H1 (cell line): ENCODE data around the gene APH1B. TPM values are rescaled to one million over a fixed set of nuclear protein-coding genes. Genes with fewer than 3 reads are reported as not detected.

Experiments used
- CTCF ChIA-PET: fragments of 300-600 bp; sonication (Branson Sonifier 250); formaldehyde crosslinking; loops from one replicate; lab custom pipeline; 2021; ENCODE audit not compliant: partially characterized antibody; lab: Charles Lee
- POLR2A ChIA-PET: fragments of 300-600 bp; sonication (Branson Sonifier 250); formaldehyde crosslinking; loops from one replicate; lab custom pipeline; 2021; ENCODE audit warnings: inconsistent platforms; ENCODE audit not compliant: partially characterized antibody; lab: Charles Lee
- DNase-seq, 2 experiments: peaks; one replicate each; pipeline versions ENCODE4 v3.0.0 to v3.0.0-alpha.2; 2010 to 2022; ENCODE audit warnings: low spot score in 2 of 2, low read depth in 1 of 2, mixed read lengths in 1 of 2
- FAIRE-seq: peaks from 2 replicates; lab custom pipeline; 2011; peaks lifted over from hg19 to GRCh38; lab: Jason Lieb, UNC
- H2AFZ ChIP-seq: 2 replicates; pipeline ENCODE4 v1.8.1; 2012; ENCODE audit warnings: low read length, inconsistent platforms
- H2AK5ac ChIP-seq: 2 replicates; pipeline ENCODE4 v1.6.1; 2013; ENCODE audit warnings: low read depth, low read length
- H2BK120ac ChIP-seq: replicated peaks from 2 replicates; pipeline ENCODE3; 2013; ENCODE audit warnings: low read depth, low read length, inconsistent platforms
- H2BK12ac ChIP-seq: 2 replicates; pipeline ENCODE4 v1.6.1; 2013; ENCODE audit warnings: low read depth, low read length
- H2BK15ac ChIP-seq: 2 replicates; pipeline ENCODE4 v1.6.1; 2013; ENCODE audit warnings: low read length
- H2BK20ac ChIP-seq: 2 replicates; pipeline ENCODE4 v1.6.1; 2013; ENCODE audit warnings: low read length
- H2BK5ac ChIP-seq: 2 replicates; pipeline ENCODE4 v1.6.1; 2013; ENCODE audit warnings: low read depth, low read length
- H3K14ac ChIP-seq: 2 replicates; pipeline ENCODE4 v1.6.1; 2013; ENCODE audit warnings: inconsistent platforms; ENCODE audit not compliant: insufficient read length
- H3K18ac ChIP-seq: 2 replicates; pipeline ENCODE4 v1.6.1; 2013; ENCODE audit warnings: low read length; ENCODE audit errors: extremely low read depth
- H3K23ac ChIP-seq: 2 replicates; pipeline ENCODE4 v1.6.1; 2013; ENCODE audit warnings: inconsistent platforms; ENCODE audit not compliant: insufficient read length
- H3K23me2 ChIP-seq: 2 replicates; pipeline ENCODE4 v1.6.1; 2013; ENCODE audit warnings: low read depth, low read length
- H3K27ac ChIP-seq: 2 replicates; pipeline ENCODE4 v1.6.1; 2011; ENCODE audit warnings: low read depth, low read length, inconsistent platforms
- H3K27me3 ChIP-seq, 4 experiments: replicated peaks in 1 of 4; 1 replicate in 1 of 4; 2 replicates in 3 of 4; pipeline versions ENCODE4 v1.6.1 to v1.8.1; 2011 to 2013; ENCODE audit warnings: low read length in 3 of 4, mild to moderate bottlenecking in 3 of 4, inconsistent platforms in 2 of 4, mixed read lengths in 2 of 4, moderate library complexity in 1 of 4; ENCODE audit not compliant: control insufficient read depth in 3 of 4, insufficient read depth in 3 of 4; ENCODE audit errors: extremely low read depth in 1 of 4
- H3K36me3 ChIP-seq, 4 experiments: 2 replicates each; pipeline versions ENCODE4 v1.6.1 to v1.8.1; 2011 to 2013; ENCODE audit warnings: mild to moderate bottlenecking in 4 of 4, low read length in 3 of 4, moderate library complexity in 2 of 4, control low read depth in 1 of 4, inconsistent platforms in 1 of 4; ENCODE audit not compliant: insufficient read depth in 4 of 4, control insufficient read depth in 2 of 4
- H3K4ac ChIP-seq: replicated peaks from 2 replicates; pipeline ENCODE3; 2013; ENCODE audit warnings: low read length, low read depth, mixed read lengths, inconsistent platforms; ENCODE audit not compliant: insufficient read length
- H3K4me1 ChIP-seq, 4 experiments: replicated peaks in 1 of 4; 1 replicate in 1 of 4; 2 replicates in 3 of 4; pipeline versions ENCODE4 v1.6.1 to v1.8.1; 2011 to 2013; ENCODE audit warnings: low read length in 3 of 4, inconsistent platforms in 2 of 4, mixed read lengths in 1 of 4; ENCODE audit not compliant: insufficient read depth in 4 of 4, control insufficient read depth in 3 of 4
- H3K4me2 ChIP-seq, 2 experiments: 2 replicates each; pipeline versions ENCODE4 v1.6.1 to v1.8.1; 2011 to 2013; ENCODE audit warnings: low read depth in 2 of 2, low read length in 2 of 2, control low read depth in 1 of 2, inconsistent platforms in 1 of 2, mild to moderate bottlenecking in 1 of 2; ENCODE audit not compliant: insufficient read depth in 1 of 2
- H3K4me3 ChIP-seq, 4 experiments: fragments of 200-600, 300-600 bp in 1 of 4; sonication (generic), shearing (Covaris generic), sonication (Bioruptor Twin) in 1 of 4; 2 replicates each; pipeline versions ENCODE4 v1.5.1 to v1.8.1; 2011 to 2016; ENCODE audit warnings: low read length in 4 of 4, low read depth in 3 of 4, control low read depth in 2 of 4, inconsistent platforms in 2 of 4, mild to moderate bottlenecking in 2 of 4, mixed read lengths in 1 of 4, moderate library complexity in 1 of 4; ENCODE audit not compliant: insufficient read depth in 2 of 4; ENCODE audit errors: extremely low read depth in 1 of 4
- H3K56ac ChIP-seq: replicated peaks from 2 replicates; pipeline ENCODE3; 2013; ENCODE audit warnings: low read depth, mild to moderate bottlenecking, mixed read lengths, low read length, inconsistent platforms; ENCODE audit not compliant: insufficient read length
- H3K79me1 ChIP-seq: 2 replicates; pipeline ENCODE4 v1.6.1; 2013; ENCODE audit warnings: low read depth, low read length, control low read depth
- H3K79me2 ChIP-seq, 2 experiments: 2 replicates each; pipeline versions ENCODE4 v1.6.1 to v1.8.1; 2012 to 2013; ENCODE audit warnings: low read length in 2 of 2, mild to moderate bottlenecking in 2 of 2, inconsistent platforms in 1 of 2; ENCODE audit not compliant: insufficient read depth in 2 of 2, control insufficient read depth in 1 of 2
- H3K9ac ChIP-seq, 4 experiments: replicated peaks in 1 of 4; 1 replicate in 1 of 4; 2 replicates in 3 of 4; pipeline versions ENCODE4 v1.6.1 to v1.8.1; 2011 to 2013; ENCODE audit warnings: low read depth in 3 of 4, low read length in 3 of 4, control low read depth in 2 of 4, mild to moderate bottlenecking in 2 of 4, moderate library complexity in 2 of 4, inconsistent platforms in 1 of 4; ENCODE audit errors: extremely low read depth in 1 of 4
- H3K9me3 ChIP-seq, 2 experiments: 2 replicates each; pipeline versions ENCODE4 v1.6.1 to v1.8.1; 2012 to 2013; ENCODE audit warnings: mild to moderate bottlenecking in 2 of 2, moderate library complexity in 2 of 2, control low read depth in 1 of 2, inconsistent platforms in 1 of 2, low read depth in 1 of 2, low read length in 1 of 2, mixed read lengths in 1 of 2; ENCODE audit not compliant: insufficient read depth in 2 of 2
- H4K20me1 ChIP-seq, 2 experiments: replicated peaks in 1 of 2; 2 replicates each; pipeline versions ENCODE3 to v1.8.1; 2011 to 2013; ENCODE audit warnings: inconsistent platforms in 2 of 2, low read length in 2 of 2, mild to moderate bottlenecking in 1 of 2; ENCODE audit not compliant: insufficient read depth in 2 of 2, control insufficient read depth in 1 of 2
- H4K5ac ChIP-seq: 2 replicates; pipeline ENCODE4 v1.6.1; 2013; ENCODE audit warnings: low read length, low read depth, mixed read lengths, inconsistent platforms; ENCODE audit not compliant: insufficient read length
- H4K8ac ChIP-seq: 2 replicates; pipeline ENCODE4 v1.8.0; 2013; ENCODE audit warnings: mild to moderate bottlenecking, moderate library complexity, low read length, inconsistent platforms; ENCODE audit not compliant: insufficient read depth; ENCODE audit errors: extremely low read depth
- H4K91ac ChIP-seq: replicated peaks from 2 replicates; pipeline ENCODE3; 2013; ENCODE audit warnings: low read length, mixed read lengths, inconsistent platforms; ENCODE audit not compliant: insufficient read length
- BACH1 ChIP-seq: IDR thresholded peaks from 2 replicates; pipeline ENCODE4 v1.6.1; 2012; ENCODE audit warnings: low read length, improper control_type of control experiment
- BCL11A ChIP-seq, 2 experiments: IDR thresholded peaks; one replicate each; pipeline ENCODE4 v1.6.1; 2011; ENCODE audit warnings: low read depth in 2 of 2, low read length in 2 of 2, mild to moderate bottlenecking in 2 of 2
- FOSL1 ChIP-seq: IDR thresholded peaks from 2 replicates; pipeline ENCODE4 v1.6.1; 2011; ENCODE audit warnings: mild to moderate bottlenecking, low read depth, low read length, moderate library complexity; ENCODE audit not compliant: insufficient read depth
- PHF8 ChIP-seq: fragments of 200-600 bp; sonication (generic); conservative IDR thresholded peaks from 2 replicates; pipeline ENCODE4 v1.7.1; 2012; ENCODE audit warnings: low read depth, mild to moderate bottlenecking, inconsistent platforms, low read length, moderate library complexity
- POLR2AphosphoS5 ChIP-seq: IDR thresholded peaks from 2 replicates; pipeline ENCODE4 v1.6.1; 2011; ENCODE audit warnings: low read depth, low read length
- SIX5 ChIP-seq: IDR thresholded peaks from 2 replicates; pipeline ENCODE4 v1.6.1; 2011; ENCODE audit warnings: mild to moderate bottlenecking, low read depth, low read length
- WGBS, 2 experiments: shearing (Covaris generic) in 1 of 2; methylation state at CpG; one replicate each; pipeline versions ENCODE4 v1.1.6 to v1.1.7; 2013 to 2015; ENCODE audit warnings: low lambda C conversion rate in 2 of 2, mixed read lengths in 2 of 2, inconsistent platforms in 1 of 2, low coverage in 1 of 2, missing lambda C conversion rate in 1 of 2; ENCODE audit not compliant: insufficient replicate concordance in 2 of 2, insufficient coverage in 1 of 2, insufficient read length in 1 of 2; ENCODE audit errors: extremely low coverage in 1 of 2, missing lambda C conversion rate in 1 of 2; 5-methylcytosine and 5-hydroxymethylcytosine counted together
- polyA plus RNA-seq, 7 experiments: library from polyadenylated mRNA; depleted of rRNA in 3 of 7; stranded (reverse) in 5 of 7; unstranded in 2 of 7; fragments of >200 nt in 5 of 7; fragments of 200-250 nt in 2 of 7; gene quantifications; 1 replicate in 5 of 7; 2 replicates in 1 of 7; 4 replicates in 1 of 7; pipeline versions ENCODE4 v1.2.1 to v1.2.3, GENCODE V29; 2011 to 2013; ENCODE audit warnings: missing spikeins in 2 of 7, mixed read lengths in 2 of 7
- total RNA-seq: library from RNA; stranded (reverse); fragmentation: NEBNext Ultra II Directional; extraction: Animal tissue kit (Norgen Biotek cat#: 25700); gene quantifications from 2 replicates; pipeline ENCODE4 v1.2.1, GENCODE V29; 2021
- TF ChIP-seq, protein P1 (sequence below): IDR thresholded peaks from 2 replicates; pipeline ENCODE4 v1.6.1; 2012; ENCODE audit warnings: inconsistent platforms

APH1B gene
- total and polyA plus RNA-seq, 2 of the 8 experiments (the other 6 are each of a cell fraction or from before 2014, with no cell fraction given): 11.5 to 22.9 TPM

DNA sequence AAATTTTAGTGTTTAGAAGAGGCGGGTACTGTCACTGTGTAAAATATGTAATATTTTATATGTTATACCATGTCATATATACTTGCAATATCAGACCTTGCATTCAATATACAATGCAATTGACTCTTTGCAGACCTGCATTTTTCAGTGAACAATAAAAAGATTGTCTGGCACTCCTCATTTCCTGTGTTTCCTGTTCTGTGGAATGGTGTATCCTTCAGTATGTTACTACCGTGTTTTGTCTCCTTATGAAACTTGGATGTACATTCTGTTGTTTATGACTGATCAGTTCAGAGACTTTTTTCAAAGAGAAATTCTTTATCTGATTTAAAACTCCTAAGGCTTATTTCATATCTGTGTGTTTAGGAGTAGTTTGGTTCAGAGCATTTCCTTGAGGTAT is 31.5 kb downstream of the APH1B start:
- FAIRE-seq: no peak
- POLR2A ChIA-PET: interaction anchor here (0.8 to 1.0 kb wide), 2 partner anchors 12 to 87 kb away, joined by 3 read pairs; no protein-coding TSS in a partner anchor
- H2AFZ ChIP-seq: no peak overlapping the region

More for the DNA sequence above, 31.5 kb downstream of the APH1B start:
- Histone ChIP-seq H2BK5ac (no peak overlapping the region), H3K27ac (no peak overlapping the region), H3K9me3 (no peaks in the 10 kb centered on the region), H4K8ac (no peak overlapping the region), H3K4me2 (no peak overlapping the region), H4K5ac (no peak overlapping the region), H3K4me3 (no peak overlapping the region), H3K79me1 (no peaks in the 10 kb centered on the region), H3K56ac (no peak overlapping the region), H2BK20ac (no peak overlapping the region), H3K9ac (no peak overlapping the region), H3K18ac (no peak overlapping the region), H2BK15ac (no peak overlapping the region), H2BK12ac (no peak overlapping the region), H3K14ac (no peak overlapping the region), H3K79me2 (0 out of 4 replicates have a peak, but pooled peaks cover 0 to 3% of the 10 kb centered on the region in 2 experiments), H4K91ac (no peak overlapping the region), H3K4me1 (peaks cover 0 to 8% (median 6%) of the 10 kb centered on the region in 4 experiments; a peak in 6 of 7 replicates), H3K36me3 (peaks cover 0 to 8% (median 3%) of the 10 kb centered on the region in 4 experiments; a peak in 1 of 8 replicates), H4K20me1 (no peaks in the 10 kb centered on the region), H2AK5ac (no peak overlapping the region), H3K23me2 (no peaks in the 10 kb centered on the region), H2BK120ac (no peak overlapping the region), H3K4ac (no peak overlapping the region), H3K23ac (no peak overlapping the region), H3K27me3 (no peaks in the 10 kb centered on the region)
- no peak for DNase-seq
- CTCF ChIA-PET: interaction anchor here (0.7 to 1.8 kb wide), 3 partner anchors 11 to 186 kb away, joined by 3 to 6 read pairs (median 3); no protein-coding TSS in a partner anchor
- 93% methylated on average over 2 of the region's 2 CpGs; no CpG with 5 or more reads in 1 of the 2 experiments for WGBS, 2 experiments
- TF ChIP-seq FOSL1 (no peak), BCL11A (IDR thresholded peaks at IDR 0.05; ENCODE audit: low read depth in 2 of 2, low read length in 2 of 2) (no peak), BACH1 (no peak), SIX5 (no peak), PHF8 (no peak), POLR2AphosphoS5 (no peak)
- TF ChIP-seq, protein P1, sequence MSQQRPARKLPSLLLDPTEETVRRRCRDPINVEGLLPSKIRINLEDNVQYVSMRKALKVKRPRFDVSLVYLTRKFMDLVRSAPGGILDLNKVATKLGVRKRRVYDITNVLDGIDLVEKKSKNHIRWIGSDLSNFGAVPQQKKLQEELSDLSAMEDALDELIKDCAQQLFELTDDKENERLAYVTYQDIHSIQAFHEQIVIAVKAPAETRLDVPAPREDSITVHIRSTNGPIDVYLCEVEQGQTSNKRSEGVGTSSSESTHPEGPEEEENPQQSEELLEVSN: no peak
